GM19438 (cell line): ENCODE measurements around the gene SLC35E4.

Experiments
- ATAC-seq: cut with Tn5 transposase; IDR thresholded peaks from one replicate; pipeline ENCODE4 v1.9.1; 2021; ENCODE audit warnings: low read depth; ENCODE audit not compliant: unreplicated experiment

Gene SLC35E4

DNA sequence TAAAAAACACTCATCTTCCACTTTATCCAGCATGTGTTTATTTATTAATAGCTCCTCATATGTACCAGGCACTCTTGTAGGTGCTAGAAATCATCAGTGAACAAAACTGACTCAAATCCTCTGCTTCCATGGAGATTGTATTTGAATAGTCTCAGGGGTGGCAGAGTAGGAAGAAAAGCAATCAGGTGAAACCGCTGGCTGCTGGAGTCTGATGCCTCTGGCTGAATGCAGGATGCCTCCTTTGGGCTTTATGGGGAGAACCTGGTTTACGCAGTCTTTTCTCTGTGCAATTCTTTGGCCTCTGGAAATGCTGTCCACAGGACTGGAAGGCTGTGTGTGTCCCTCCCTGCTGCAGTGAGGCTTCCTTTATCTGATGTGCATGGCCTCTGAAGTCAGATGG is 46.2 kb downstream of the SLC35E4 start:
- no peak for ATAC-seq

DNA sequence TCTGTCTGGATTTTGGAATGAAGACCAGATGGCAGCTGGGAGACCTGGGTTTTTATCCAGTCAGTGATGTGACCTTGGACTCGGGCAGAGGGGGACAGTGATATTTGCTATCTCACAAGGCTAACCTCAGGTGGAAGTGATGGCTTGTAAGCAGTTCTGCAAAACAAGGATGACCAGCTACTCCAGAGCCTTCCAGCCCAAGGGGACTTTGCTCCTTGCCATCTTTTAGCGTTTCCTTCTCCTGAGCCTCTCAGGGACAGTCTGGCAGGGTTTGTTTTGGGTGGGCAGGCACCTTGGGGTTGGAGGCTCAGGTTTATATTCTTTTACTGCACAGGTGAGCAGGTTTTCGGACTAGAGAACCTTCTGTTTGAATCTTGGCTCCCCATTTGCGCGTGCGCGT is 49.6 kb downstream of the SLC35E4 start:
- ATAC-seq: no peak

DNA sequence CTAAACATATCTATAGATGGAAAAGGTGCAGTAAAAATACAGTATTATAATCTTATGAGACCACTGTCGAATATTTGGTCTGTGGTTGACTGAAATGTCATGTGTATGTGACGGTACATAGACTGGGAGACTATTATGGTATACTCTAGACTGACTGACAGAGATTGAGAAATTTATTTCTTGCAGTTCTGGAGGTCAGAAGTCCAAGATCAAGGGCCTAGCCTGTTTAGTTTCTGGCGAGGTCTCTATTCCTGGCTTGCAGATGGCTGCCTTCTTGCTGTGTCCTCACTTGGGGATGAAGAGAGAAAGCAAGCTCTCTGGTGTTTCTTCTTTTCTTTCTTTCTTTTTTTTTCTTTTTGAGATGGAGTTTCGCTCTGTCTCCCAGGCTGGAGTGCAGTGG is 51.8 kb downstream of the SLC35E4 start:
- no peak for ATAC-seq

DNA sequence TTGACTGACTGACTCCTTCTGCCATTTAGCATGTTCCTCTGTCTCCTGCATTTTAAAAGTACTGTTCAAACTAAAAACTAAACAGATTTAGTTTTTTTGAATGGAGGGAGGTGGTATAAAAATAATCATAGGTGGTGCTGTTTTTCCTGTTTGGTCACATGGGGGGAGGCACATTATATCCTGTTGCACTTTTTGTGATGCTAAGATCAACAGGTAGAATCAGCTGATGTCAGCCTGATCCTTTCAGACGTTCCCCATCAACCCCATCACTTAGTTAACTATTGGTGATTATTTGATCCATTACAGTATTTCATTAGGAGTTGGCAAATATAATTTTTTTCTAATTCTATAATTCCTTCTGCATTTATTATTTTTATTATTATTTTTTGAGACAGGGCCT is 54.0 kb downstream of the SLC35E4 start:
- ATAC-seq: no peak

DNA sequence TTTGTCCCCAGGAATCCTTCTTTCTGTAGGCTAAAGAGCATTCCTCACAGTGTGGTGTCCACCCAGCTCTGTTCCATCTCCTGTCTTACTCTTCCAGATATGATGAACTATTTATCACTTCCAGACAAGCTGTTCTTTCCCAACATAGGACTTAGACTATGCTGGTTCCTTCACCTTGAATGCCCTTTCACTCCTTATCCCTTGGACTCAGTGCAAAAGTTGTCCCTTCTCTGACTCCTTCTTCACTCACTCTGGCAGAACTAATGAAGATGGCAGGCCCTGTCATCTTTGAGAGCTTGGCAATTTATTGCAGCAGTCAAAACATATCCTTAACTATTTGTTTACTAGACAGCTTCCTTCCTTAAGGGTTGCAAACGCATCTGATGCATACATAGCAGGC is 55.6 kb downstream of the SLC35E4 start:
- ATAC-seq: no peak

DNA sequence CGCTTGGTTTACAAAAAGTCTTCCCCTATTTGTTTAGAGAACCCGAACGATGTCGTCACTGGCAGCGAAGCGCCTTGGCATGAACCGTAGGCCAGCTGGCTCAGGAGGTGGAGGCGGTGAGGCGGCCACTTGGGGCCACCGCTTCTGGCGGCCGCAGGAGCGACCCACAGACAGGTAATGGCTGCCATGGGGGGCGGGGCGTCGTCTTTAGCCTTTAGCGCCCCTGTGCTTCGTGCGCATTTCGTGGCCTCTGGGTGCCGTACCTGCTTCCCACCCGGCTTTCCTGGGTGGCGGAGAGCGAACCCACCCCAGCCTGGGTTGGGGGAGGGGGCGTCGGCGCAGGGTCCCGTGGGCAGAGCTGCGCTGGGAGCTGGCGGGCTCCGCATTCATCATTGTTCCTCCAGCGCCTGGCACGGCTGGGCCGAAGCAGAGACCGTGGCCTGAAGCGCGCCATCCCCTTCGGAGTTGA is 58.6 kb downstream of the SLC35E4 start:
- ATAC-seq: no peak

DNA sequence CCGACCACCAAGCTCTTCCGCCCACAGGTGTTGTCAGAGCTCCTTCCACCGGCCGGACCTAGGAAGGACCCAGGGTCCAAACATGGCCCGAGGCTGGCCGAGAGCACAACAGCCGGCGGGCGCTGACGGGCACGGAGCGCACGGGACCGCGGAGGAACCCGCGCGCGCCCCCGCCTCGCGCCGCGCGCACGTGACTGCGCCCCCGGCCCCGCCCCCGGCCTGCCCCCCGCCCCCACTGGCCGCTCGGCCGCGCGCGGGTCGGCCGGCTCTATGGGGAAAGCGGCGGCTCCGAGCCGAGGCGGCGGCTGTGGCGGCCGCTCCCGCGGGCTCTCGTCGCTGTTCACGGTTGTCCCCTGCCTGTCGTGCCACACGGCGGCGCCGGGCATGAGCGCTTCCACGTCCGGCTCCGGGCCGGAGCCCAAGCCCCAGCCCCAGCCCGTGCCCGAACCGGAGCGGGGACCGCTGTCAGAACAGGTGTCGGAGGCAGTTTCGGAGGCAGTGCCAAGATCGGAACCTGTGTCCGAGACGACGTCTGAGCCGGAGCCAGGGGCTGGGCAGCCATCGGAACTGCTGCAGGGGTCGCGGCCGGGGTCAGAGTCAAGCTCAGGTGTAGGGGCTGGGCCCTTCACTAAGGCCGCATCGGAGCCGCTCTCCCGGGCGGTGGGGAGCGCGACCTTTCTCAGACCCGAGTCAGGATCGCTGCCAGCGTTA is 59.2 kb downstream of the SLC35E4 start, which contains the start of gene OSBP2:
Gene OSBP2, plus strand, starts transcription at position 235 of the 711 bp plus-strand sequence. Its CDS starts 36 bp downstream, at position 271.
- no peak for ATAC-seq

DNA sequence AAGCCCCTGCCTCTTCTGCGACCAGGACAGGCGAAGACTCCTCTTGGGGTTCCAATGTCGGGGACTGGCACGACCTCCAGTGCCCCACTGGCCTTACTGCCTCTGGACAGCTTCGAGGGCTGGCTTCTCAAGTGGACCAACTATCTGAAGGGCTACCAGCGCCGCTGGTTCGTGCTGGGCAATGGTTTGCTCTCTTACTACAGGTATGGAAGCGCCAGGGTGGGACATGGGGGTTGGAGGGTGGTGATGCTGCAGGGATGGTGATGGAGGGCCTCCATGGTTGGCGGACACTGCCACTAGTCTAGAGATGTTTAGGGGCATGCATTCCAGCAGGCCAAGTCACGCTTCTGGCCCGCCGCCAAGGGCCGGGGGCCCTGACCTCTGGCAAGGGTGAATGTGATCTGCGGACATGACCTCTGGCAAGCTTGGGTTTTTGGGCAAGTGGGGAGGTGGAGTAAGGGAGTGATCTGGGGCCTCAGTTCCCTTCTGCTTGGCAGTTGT is 59.8 kb downstream of the SLC35E4 start:
- ATAC-seq: no peak

DNA sequence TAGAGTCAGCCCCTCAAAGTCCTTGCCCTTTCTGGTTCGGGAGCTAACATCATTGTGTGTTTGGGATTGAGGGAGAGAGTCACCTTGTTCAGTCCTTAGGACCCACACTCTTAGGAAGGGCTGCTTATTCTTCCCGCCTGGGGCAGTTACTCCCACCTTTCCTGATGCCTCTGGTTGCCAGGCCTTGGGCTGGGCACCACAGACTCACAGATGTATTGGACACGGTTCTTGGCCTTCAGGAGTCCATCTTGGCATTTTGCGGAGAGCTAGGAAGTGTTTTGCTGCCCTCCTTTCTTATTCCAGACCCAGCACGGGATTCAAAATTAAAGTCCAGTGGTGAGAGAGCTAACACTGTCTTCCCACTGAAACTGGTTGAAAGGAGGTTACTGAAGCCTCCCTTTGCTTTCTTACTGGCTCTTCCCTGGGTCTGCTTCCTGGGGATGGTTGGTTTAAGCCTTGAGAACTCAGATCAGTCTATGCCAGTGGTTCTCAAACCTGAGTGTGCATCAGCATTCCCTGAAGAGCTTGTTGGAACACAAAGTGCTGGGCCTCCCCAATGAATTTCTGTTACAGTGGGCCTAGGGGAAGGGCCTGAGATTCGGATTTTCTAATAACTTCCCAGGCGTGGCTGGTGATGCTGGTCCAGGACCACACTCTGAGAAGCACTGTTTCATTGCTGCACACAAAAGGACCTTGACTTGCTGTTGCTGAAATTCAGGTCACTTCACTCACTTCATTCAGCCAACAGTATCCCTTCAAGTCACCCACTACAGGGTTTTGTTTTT is 60.5 kb downstream of the SLC35E4 start:
- no peak for ATAC-seq
